Natural killer cell (primary cell): ENCODE data around the gene TEX28. TPM values are rescaled to one million over a fixed set of nuclear protein-coding genes. Genes with fewer than 3 reads are reported as not detected.

Experiments
- ATAC-seq, 3 donors: fragments of 150-1000 bp in 2 of 3; fragments of 200-7000 bp in 1 of 3; cut with Tn5 transposase; 1 replicate in 1 of 3; 2 replicates in 2 of 3; pipeline ENCODE4 v1.10.0; 2021; ENCODE audit warnings: mild to moderate bottlenecking in 2 of 3, moderate library complexity in 2 of 3
- DNase-seq, 2 donors: peaks; one replicate each; pipeline versions ENCODE4 v3.0.0 to v3.0.0-alpha.2; 2013 to 2021; ENCODE audit warnings: mixed read lengths in 1 of 2
- H3K27ac ChIP-seq: one replicate; pipeline ENCODE4 v1.5.1; 2013; ENCODE audit warnings: mild to moderate bottlenecking, low read length
- H3K27me3 ChIP-seq: one replicate; pipeline ENCODE4 v1.6.1; 2013; ENCODE audit warnings: low read length; ENCODE audit not compliant: control insufficient read depth, insufficient read depth
- H3K36me3 ChIP-seq: one replicate; pipeline ENCODE4 v1.6.1; 2013; ENCODE audit warnings: low read length; ENCODE audit not compliant: control insufficient read depth, insufficient read depth
- H3K4me1 ChIP-seq: one replicate; pipeline ENCODE4 v1.6.1; 2013; ENCODE audit warnings: low read length; ENCODE audit not compliant: control insufficient read depth, insufficient read depth
- H3K4me3 ChIP-seq: one replicate; pipeline ENCODE4 v1.5.1; 2013; ENCODE audit warnings: low read length
- H3K9me3 ChIP-seq: one replicate; pipeline ENCODE4 v1.6.1; 2013; ENCODE audit warnings: low read length; ENCODE audit not compliant: control insufficient read depth, insufficient read depth
- H3K27ac Mint-ChIP-seq, 2 donors: one replicate each; pipeline ENCODE4 v1.8.0; 2022; ENCODE audit warnings: mild to moderate bottlenecking in 2 of 2, mixed read lengths in 2 of 2, moderate library complexity in 1 of 2
- H3K27me3 Mint-ChIP-seq, 2 donors: one replicate each; pipeline ENCODE4 v1.8.0; 2022; ENCODE audit warnings: low read depth in 2 of 2, mixed read lengths in 2 of 2
- H3K36me3 Mint-ChIP-seq: one replicate; pipeline ENCODE4 v1.8.0; 2022; ENCODE audit warnings: mixed read lengths
- H3K4me1 Mint-ChIP-seq, 2 donors: one replicate each; pipeline ENCODE4 v1.8.0; 2022; ENCODE audit warnings: mixed read lengths in 2 of 2
- H3K4me3 Mint-ChIP-seq: one replicate; pipeline ENCODE4 v1.8.0; 2022; ENCODE audit warnings: mild to moderate bottlenecking, moderate library complexity, mixed read lengths
- H3K9me3 Mint-ChIP-seq, 2 donors: one replicate each; pipeline ENCODE4 v1.8.0; 2022; ENCODE audit warnings: mixed read lengths in 2 of 2
- WGBS: methylation state at CpG from one replicate; pipeline ENCODE4 v1.1.7; 2013; ENCODE audit warnings: missing lambda C conversion rate; ENCODE audit not compliant: insufficient coverage; 5-methylcytosine and 5-hydroxymethylcytosine counted together
- intact Hi-C: fragments of 100-400 bp; cut with micrococcal nuclease; formaldehyde crosslinking; loops from one replicate; pipeline ENCODE4 v1.14.2; 2022
- total RNA-seq, 4 donors: library from RNA; stranded (reverse); fragments of 120-200 nt in 1 of 4; gene quantifications; one replicate each; pipeline versions ENCODE4 v1.2.3 to v1.2.4, GENCODE V29; 2013 to 2022
- TF ChIP-seq, protein P1 (sequence below): fragments of 200-600 bp; IDR thresholded peaks from one replicate; pipeline ENCODE4 v1.8.0; 2022; ENCODE audit warnings: antibody characterized with exemption

Gene TEX28
- total RNA-seq, 3 donors from 2014 or later (not counting 1 experiment from before 2014, with no cell fraction given), result 0.61 TPM; not detected in 2

- H3K9me3 Mint-ChIP-seq, result no peaks in the 10 kb centered on the region
- H3K4me3 Mint-ChIP-seq, result no peak overlapping the region
- H3K36me3 ChIP-seq, result no peaks in the 10 kb centered on the region
- H3K27ac ChIP-seq, result no peak overlapping the region
- H3K27ac Mint-ChIP-seq, result peak overlapping the region in 1 of 2 donors; percentile 50
- WGBS, result 82% methylated on average over 5 of the region's 10 CpGs
- H3K27me3 ChIP-seq, result no peaks in the 10 kb centered on the region
- no peak for DNase-seq
- no peak overlapping the region for H3K4me3 ChIP-seq
- TF ChIP-seq, protein P1, sequence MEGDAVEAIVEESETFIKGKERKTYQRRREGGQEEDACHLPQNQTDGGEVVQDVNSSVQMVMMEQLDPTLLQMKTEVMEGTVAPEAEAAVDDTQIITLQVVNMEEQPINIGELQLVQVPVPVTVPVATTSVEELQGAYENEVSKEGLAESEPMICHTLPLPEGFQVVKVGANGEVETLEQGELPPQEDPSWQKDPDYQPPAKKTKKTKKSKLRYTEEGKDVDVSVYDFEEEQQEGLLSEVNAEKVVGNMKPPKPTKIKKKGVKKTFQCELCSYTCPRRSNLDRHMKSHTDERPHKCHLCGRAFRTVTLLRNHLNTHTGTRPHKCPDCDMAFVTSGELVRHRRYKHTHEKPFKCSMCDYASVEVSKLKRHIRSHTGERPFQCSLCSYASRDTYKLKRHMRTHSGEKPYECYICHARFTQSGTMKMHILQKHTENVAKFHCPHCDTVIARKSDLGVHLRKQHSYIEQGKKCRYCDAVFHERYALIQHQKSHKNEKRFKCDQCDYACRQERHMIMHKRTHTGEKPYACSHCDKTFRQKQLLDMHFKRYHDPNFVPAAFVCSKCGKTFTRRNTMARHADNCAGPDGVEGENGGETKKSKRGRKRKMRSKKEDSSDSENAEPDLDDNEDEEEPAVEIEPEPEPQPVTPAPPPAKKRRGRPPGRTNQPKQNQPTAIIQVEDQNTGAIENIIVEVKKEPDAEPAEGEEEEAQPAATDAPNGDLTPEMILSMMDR, result no peak
- no peaks in the 10 kb centered on the region for H3K36me3 Mint-ChIP-seq
- H3K9me3 ChIP-seq, result no peaks in the 10 kb centered on the region
- intact Hi-C loops, result no loop called here
- H3K4me1 ChIP-seq, result peaks cover 21% of the 10 kb centered on the region
- no peak for ATAC-seq
- peaks cover 10 to 13% of the 10 kb centered on the region in 2 donors for H3K4me1 Mint-ChIP-seq
- no peaks in the 10 kb centered on the region for H3K27me3 Mint-ChIP-seq
These were observed 39.6 kb upstream of the TEX28 start for GRCh38 chrX:154334496-154334895.

DNA sequence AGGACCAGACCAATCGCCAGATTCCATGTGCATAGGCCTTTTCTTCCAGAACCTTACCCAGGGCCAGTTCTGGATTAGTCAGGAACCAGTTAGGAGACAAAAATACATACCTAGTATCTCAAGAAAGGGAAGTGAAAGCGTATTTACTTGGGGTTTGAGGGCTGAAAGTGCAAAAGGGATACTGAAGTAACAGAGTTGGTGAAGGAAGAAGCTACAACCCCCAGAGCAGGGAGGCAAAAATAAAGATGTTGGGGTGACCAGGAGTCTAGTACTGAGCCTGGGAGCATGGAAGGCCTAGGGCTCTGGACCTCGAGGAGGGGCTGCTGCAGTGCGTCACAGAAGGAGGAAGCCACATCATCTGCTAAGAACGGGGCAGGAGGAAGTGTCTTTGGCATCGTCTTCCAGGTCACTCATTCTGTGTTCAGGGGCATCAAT is 38.9 kb upstream of the TEX28 start:
- Histone ChIP-seq H3K4me3 (no peak overlapping the region), H3K36me3 (no peaks in the 10 kb centered on the region), H3K27me3 (no peaks in the 10 kb centered on the region), H3K27ac (peak overlapping the region; percentile 31), H3K9me3 (no peaks in the 10 kb centered on the region), H3K4me1 (peaks cover 21% of the 10 kb centered on the region)
- TF ChIP-seq, protein P1, result no peak
- H3K36me3 Mint-ChIP-seq, result no peaks in the 10 kb centered on the region
- DNase-seq (no peak), ATAC-seq (peak; percentile 39 to 59 (median 48))
- intact Hi-C loops, result no loop called here
- H3K27me3 Mint-ChIP-seq, result no peaks in the 10 kb centered on the region
- no peaks in the 10 kb centered on the region for H3K9me3 Mint-ChIP-seq
- H3K27ac Mint-ChIP-seq, result peak overlapping the region; percentile 34 to 50
- H3K4me1 Mint-ChIP-seq, result peaks cover 10 to 13% of the 10 kb centered on the region in 2 donors
- no peak overlapping the region for H3K4me3 Mint-ChIP-seq
- WGBS, result 22% methylated on average over 6 of the region's 6 CpGs

DNA sequence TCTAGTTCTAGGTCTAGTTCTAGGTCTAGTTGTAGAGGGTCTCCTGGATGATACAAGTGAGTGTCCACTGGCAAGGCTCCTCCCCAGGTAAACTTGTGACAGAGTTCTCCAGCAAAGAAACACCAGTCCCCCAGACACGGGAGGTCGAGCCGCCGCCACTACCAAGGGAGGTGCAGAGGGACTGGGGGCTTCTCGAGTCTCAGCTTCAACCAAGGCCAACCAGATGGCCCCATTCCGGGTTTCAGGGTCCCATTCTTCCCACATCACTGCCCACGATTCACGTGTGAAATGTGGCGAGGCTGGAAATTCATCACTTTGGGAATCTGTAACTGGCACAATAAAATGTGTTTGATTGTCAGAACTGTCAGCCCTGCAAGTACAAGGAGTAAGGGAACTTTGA is 38.2 kb upstream of the TEX28 start:
- Histone ChIP-seq H3K4me3 (no peak overlapping the region), H3K36me3 (no peaks in the 10 kb centered on the region), H3K4me1 (peaks cover 21% of the 10 kb centered on the region), H3K27me3 (no peaks in the 10 kb centered on the region), H3K9me3 (no peaks in the 10 kb centered on the region), H3K27ac (no peak overlapping the region)
- no peaks in the 10 kb centered on the region for H3K9me3 Mint-ChIP-seq
- no peaks in the 10 kb centered on the region for H3K27me3 Mint-ChIP-seq
- H3K4me3 Mint-ChIP-seq, result no peak overlapping the region
- intact Hi-C loops, result no loop called here
- DNase-seq (no peak), ATAC-seq (no peak)
- TF ChIP-seq, protein P1, result no peak
- H3K4me1 Mint-ChIP-seq, result peaks cover 10 to 13% of the 10 kb centered on the region in 2 donors
- H3K27ac Mint-ChIP-seq, result peak overlapping the region in 1 of 2 donors; percentile 50
- 93% methylated on average over 8 of the region's 9 CpGs for WGBS
- H3K36me3 Mint-ChIP-seq, result no peaks in the 10 kb centered on the region

DNA sequence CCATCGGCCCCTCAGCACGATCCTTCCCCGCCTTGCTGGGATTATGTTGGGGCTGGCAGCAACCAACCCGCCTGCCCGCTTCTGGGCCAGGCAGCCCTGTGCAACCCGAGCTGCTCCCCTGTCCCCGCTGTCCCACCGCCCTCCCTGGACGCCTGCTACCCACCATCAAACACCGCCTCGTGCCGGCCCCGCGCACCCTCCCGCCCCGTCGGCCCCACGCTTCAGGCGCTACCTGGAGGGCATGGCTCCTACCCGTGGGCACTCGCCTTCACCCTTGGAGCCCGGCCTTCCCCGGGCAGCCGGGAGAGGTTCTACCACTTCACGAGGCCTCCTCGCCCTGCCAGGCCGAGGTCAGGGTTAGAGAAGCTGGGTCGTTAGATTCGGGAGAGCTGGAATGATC is 37.6 kb upstream of the TEX28 start:
- Histone ChIP-seq H3K27ac (no peak overlapping the region), H3K4me1 (peaks cover 26% of the 10 kb centered on the region), H3K27me3 (no peaks in the 10 kb centered on the region), H3K4me3 (no peak overlapping the region), H3K9me3 (no peaks in the 10 kb centered on the region), H3K36me3 (no peaks in the 10 kb centered on the region)
- H3K27ac Mint-ChIP-seq, result no peak overlapping the region
- DNase-seq (no peak), ATAC-seq (no peak)
- no peak overlapping the region for H3K4me3 Mint-ChIP-seq
- H3K4me1 Mint-ChIP-seq, result peaks cover 14 to 18% of the 10 kb centered on the region in 2 donors
- TF ChIP-seq, protein P1, result no peak
- no peaks in the 10 kb centered on the region for H3K27me3 Mint-ChIP-seq
- H3K36me3 Mint-ChIP-seq, result no peaks in the 10 kb centered on the region
- H3K9me3 Mint-ChIP-seq, result no peaks in the 10 kb centered on the region
- 97% methylated on average over 29 of the region's 29 CpGs for WGBS
- intact Hi-C loops, result no loop called here
